Measurements from ENCODE around the gene SLC11A2. TPM values are rescaled to one million over a fixed set of nuclear protein-coding genes. Genes with fewer than 3 reads are reported as not detected.

Gene SLC11A2
- total RNA-seq, 1 donor from 2014 or later = 41.1 TPM

GRCh38 chr12:50937653-50938052, 88.5 kb downstream of the SLC11A2 start:
- DNase-seq = no peak
- Mint-ChIP-seq H3K4me3 (ENCODE audit: unreplicated experiment) (no peak overlapping the region), H3K27me3 (ENCODE audit: unreplicated experiment) (no peaks in the 10 kb centered on the region), H3K27ac (ENCODE audit: unreplicated experiment) (no peak overlapping the region), H3K4me1 (ENCODE audit: low read depth, unreplicated experiment) (no peaks in the 10 kb centered on the region), H3K9me3 (ENCODE audit: unreplicated experiment) (no peaks in the 10 kb centered on the region), H3K36me3 (ENCODE audit: unreplicated experiment) (no peaks in the 10 kb centered on the region)
- TF ChIP-seq CTCF (IDR thresholded peaks at IDR 0.05; ENCODE audit: partially characterized antibody, unreplicated experiment) = no peak

- no peaks in the 10 kb centered on the region for H3K27me3 Mint-ChIP-seq (ENCODE audit: unreplicated experiment)
Measured at GRCh38 chr12:50936821-50937530, 89.2 kb downstream of the SLC11A2 start.

GRCh38 chr12:50934981-50935807, 91.0 kb downstream of the SLC11A2 start:
- Mint-ChIP-seq H3K9me3 (ENCODE audit: unreplicated experiment) (no peaks in the 10 kb centered on the region), H3K27me3 (ENCODE audit: unreplicated experiment) (no peaks in the 10 kb centered on the region), H3K4me1 (ENCODE audit: low read depth, unreplicated experiment) (no peaks in the 10 kb centered on the region), H3K27ac (ENCODE audit: unreplicated experiment) (no peak overlapping the region), H3K36me3 (ENCODE audit: unreplicated experiment) (no peaks in the 10 kb centered on the region), H3K4me3 (ENCODE audit: unreplicated experiment) (no peak overlapping the region)
- DNase-seq = no peak
- no peak for TF ChIP-seq CTCF (IDR thresholded peaks at IDR 0.05; ENCODE audit: partially characterized antibody, unreplicated experiment)

More at GRCh38 chr12:50936821-50937530, 89.2 kb downstream of the SLC11A2 start:
- Mint-ChIP-seq H3K9me3 (ENCODE audit: unreplicated experiment) (no peaks in the 10 kb centered on the region), H3K27ac (ENCODE audit: unreplicated experiment) (no peak overlapping the region), H3K36me3 (ENCODE audit: unreplicated experiment) (no peaks in the 10 kb centered on the region), H3K4me3 (ENCODE audit: unreplicated experiment) (no peak overlapping the region), H3K4me1 (ENCODE audit: low read depth, unreplicated experiment) (no peaks in the 10 kb centered on the region)
- no peak for TF ChIP-seq CTCF (IDR thresholded peaks at IDR 0.05; ENCODE audit: partially characterized antibody, unreplicated experiment)
- no peak for DNase-seq

GRCh38 chr12:50934371-50934851, 91.8 kb downstream of the SLC11A2 start:
- H3K4me3 Mint-ChIP-seq (ENCODE audit: unreplicated experiment) = no peak overlapping the region
- H3K36me3 Mint-ChIP-seq (ENCODE audit: unreplicated experiment) = no peaks in the 10 kb centered on the region
- H3K9me3 Mint-ChIP-seq (ENCODE audit: unreplicated experiment) = no peaks in the 10 kb centered on the region
- no peak for TF ChIP-seq CTCF (IDR thresholded peaks at IDR 0.05; ENCODE audit: partially characterized antibody, unreplicated experiment)
- no peaks in the 10 kb centered on the region for H3K4me1 Mint-ChIP-seq (ENCODE audit: low read depth, unreplicated experiment)
- H3K27ac Mint-ChIP-seq (ENCODE audit: unreplicated experiment) = no peak overlapping the region
- DNase-seq = no peak
- H3K27me3 Mint-ChIP-seq (ENCODE audit: unreplicated experiment) = no peaks in the 10 kb centered on the region

Measured in glutamatergic neuron (in vitro differentiated cells).